Caco-2 (cell line): Measurements from ENCODE around the gene DUSP1. TPM values are rescaled to one million over a fixed set of nuclear protein-coding genes. Genes with fewer than 3 reads are reported as not detected.

Source experiments
- BruUV-seq: library from RNA; stranded (reverse); fragments of 400-500 nt; replicated peaks from 2 replicates; lab custom pipeline; 2021; lab: Mats Ljungman, UMichigan
- CTCF ChIA-PET: fragments of 300-600 bp; sonication (Branson Sonifier 250); formaldehyde crosslinking; loops from one replicate; lab custom pipeline; 2022; ENCODE audit warnings: antibody characterized with exemption; lab: Charles Lee
- POLR2A ChIA-PET: fragments of 300-600 bp; sonication (Branson Sonifier 250); formaldehyde crosslinking; loops from one replicate; lab custom pipeline; 2022; ENCODE audit warnings: antibody characterized with exemption; lab: Charles Lee
- DNase-seq, 2 experiments: peaks; one replicate each; pipeline versions ENCODE4 v3.0.0 to v3.0.0-alpha.2; 2020 to 2022
- H3K27me3 ChIP-seq: replicated peaks from 2 replicates; pipeline ENCODE4 v1.6.0; 2011; ENCODE audit warnings: low read length; ENCODE audit not compliant: control insufficient read depth, insufficient read depth
- H3K36me3 ChIP-seq: 2 replicates; pipeline ENCODE4 v1.5.1; 2011; ENCODE audit warnings: low read length; ENCODE audit not compliant: control insufficient read depth, insufficient read depth
- H3K4me1 ChIP-seq: fragments of 250-450 bp; sonication (Bioruptor Pico); 2 replicates; pipeline ENCODE4 v1.5.1; 2020; ENCODE audit warnings: mild to moderate bottlenecking
- H3K4me3 ChIP-seq: 2 replicates; pipeline ENCODE4 v1.5.1; 2011; ENCODE audit warnings: low read depth, mild to moderate bottlenecking, control low read depth, low read length
- H3K9me3 ChIP-seq: fragments of 250-450 bp; sonication (Bioruptor Pico); 2 replicates; pipeline ENCODE4 v1.5.1; 2020; ENCODE audit warnings: mild to moderate bottlenecking, moderate library complexity
- H3K27ac Mint-ChIP-seq: one replicate; pipeline ENCODE4 v1.8.0; 2022; ENCODE audit warnings: mixed read lengths; ENCODE audit not compliant: unreplicated experiment
- H3K27me3 Mint-ChIP-seq: one replicate; pipeline ENCODE4 v1.8.0; 2022; ENCODE audit warnings: mixed read lengths; ENCODE audit not compliant: insufficient read depth, unreplicated experiment
- H3K36me3 Mint-ChIP-seq: one replicate; pipeline ENCODE4 v1.8.0; 2022; ENCODE audit warnings: mild to moderate bottlenecking, mixed read lengths; ENCODE audit not compliant: insufficient read depth, unreplicated experiment
- H3K4me1 Mint-ChIP-seq: one replicate; pipeline ENCODE4 v1.8.0; 2022; ENCODE audit warnings: low read depth, mixed read lengths; ENCODE audit not compliant: unreplicated experiment
- H3K4me3 Mint-ChIP-seq: one replicate; pipeline ENCODE4 v1.8.0; 2022; ENCODE audit warnings: mild to moderate bottlenecking, moderate library complexity, mixed read lengths; ENCODE audit not compliant: unreplicated experiment
- H3K9me3 Mint-ChIP-seq: one replicate; pipeline ENCODE4 v1.8.0; 2022; ENCODE audit warnings: mixed read lengths; ENCODE audit not compliant: unreplicated experiment
- intact Hi-C: fragments of 100-400 bp; cut with micrococcal nuclease; formaldehyde crosslinking; loops from one replicate; pipeline ENCODE4 v1.10.0; 2022; ENCODE audit not compliant: unreplicated experiment
- total RNA-seq: library from RNA; stranded (reverse); gene quantifications from 2 replicates; pipeline ENCODE4 v1.2.3, GENCODE V29; 2022
- TF ChIP-seq, protein P1 (sequence below), 2 experiments: fragments of 200-600 bp in 1 of 2; IDR thresholded peaks; 1 replicate in 1 of 2; 2 replicates in 1 of 2; pipeline versions ENCODE4 v1.5.1 to v1.8.0; 2011 to 2022; ENCODE audit warnings: antibody characterized with exemption in 1 of 2, control low read depth in 1 of 2, inconsistent platforms in 1 of 2, low read depth in 1 of 2, low read length in 1 of 2, mild to moderate bottlenecking in 1 of 2, moderate library complexity in 1 of 2; ENCODE audit not compliant: insufficient read depth in 1 of 2, severe bottlenecking in 1 of 2, unreplicated experiment in 1 of 2

DUSP1 gene
- total RNA-seq, 1 experiment from 2014 or later: 28.3 TPM

DNA sequence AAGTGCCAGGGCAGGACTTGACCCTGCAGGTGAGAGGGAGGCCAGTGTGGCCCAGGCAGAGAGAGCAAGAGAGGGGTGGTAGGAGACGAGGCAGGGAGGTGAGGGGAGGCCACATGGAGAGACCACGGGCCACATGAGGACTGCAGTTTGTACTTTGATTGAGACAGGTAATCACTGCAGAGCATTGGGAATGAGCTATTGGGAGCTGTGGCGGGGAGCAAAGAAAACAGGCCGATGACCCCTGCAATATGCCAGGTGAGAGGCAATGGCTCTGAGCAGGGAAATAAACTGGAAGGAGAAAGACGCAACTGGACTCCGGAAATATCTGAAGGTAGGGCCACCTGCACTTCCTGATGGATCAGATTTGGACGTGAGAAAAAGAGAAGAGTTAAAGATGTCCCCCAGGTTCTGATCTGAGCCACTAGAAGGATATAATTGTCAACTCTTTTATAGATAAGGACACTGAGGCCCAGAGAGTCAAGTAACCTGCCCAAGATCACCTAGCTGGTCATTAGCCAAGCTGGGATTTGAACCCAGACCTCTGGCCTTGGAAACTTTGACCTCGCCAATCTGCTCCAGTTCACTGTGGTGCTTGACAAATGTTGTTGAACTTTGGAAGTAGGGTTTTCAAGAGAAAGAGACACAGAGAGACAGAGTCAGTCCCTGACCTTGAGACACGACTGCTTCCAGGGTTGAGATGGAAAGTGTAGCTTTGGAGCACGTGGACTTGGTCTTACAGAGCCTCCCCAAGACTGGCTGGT, 42.3 kb downstream of the DUSP1 start:
- BruUV-seq: no TSS peak
- no peaks in the 10 kb centered on the region for H3K36me3 Mint-ChIP-seq
- Histone ChIP-seq H3K4me3 (no peak overlapping the region), H3K9me3 (no peaks in the 10 kb centered on the region), H3K27me3 (no peaks in the 10 kb centered on the region), H3K36me3 (no peaks in the 10 kb centered on the region), H3K4me1 (peaks cover 19% of the 10 kb centered on the region)
- intact Hi-C loops: no loop called here
- H3K9me3 Mint-ChIP-seq: no peaks in the 10 kb centered on the region
- H3K4me1 Mint-ChIP-seq: peaks cover 14% of the 10 kb centered on the region
- DNase-seq: no peak
- H3K27ac Mint-ChIP-seq: no peak overlapping the region
- no peaks in the 10 kb centered on the region for H3K27me3 Mint-ChIP-seq
- ChIA-PET CTCF (no interaction called here), POLR2A (no interaction called here)
- no peak overlapping the region for H3K4me3 Mint-ChIP-seq
- TF ChIP-seq, protein P1, sequence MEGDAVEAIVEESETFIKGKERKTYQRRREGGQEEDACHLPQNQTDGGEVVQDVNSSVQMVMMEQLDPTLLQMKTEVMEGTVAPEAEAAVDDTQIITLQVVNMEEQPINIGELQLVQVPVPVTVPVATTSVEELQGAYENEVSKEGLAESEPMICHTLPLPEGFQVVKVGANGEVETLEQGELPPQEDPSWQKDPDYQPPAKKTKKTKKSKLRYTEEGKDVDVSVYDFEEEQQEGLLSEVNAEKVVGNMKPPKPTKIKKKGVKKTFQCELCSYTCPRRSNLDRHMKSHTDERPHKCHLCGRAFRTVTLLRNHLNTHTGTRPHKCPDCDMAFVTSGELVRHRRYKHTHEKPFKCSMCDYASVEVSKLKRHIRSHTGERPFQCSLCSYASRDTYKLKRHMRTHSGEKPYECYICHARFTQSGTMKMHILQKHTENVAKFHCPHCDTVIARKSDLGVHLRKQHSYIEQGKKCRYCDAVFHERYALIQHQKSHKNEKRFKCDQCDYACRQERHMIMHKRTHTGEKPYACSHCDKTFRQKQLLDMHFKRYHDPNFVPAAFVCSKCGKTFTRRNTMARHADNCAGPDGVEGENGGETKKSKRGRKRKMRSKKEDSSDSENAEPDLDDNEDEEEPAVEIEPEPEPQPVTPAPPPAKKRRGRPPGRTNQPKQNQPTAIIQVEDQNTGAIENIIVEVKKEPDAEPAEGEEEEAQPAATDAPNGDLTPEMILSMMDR (IDR thresholded peaks at IDR 0.05; ENCODE audit: insufficient read depth in 1 of 2, low read depth in 1 of 2, low read length in 1 of 2, severe bottlenecking in 1 of 2, unreplicated experiment in 1 of 2): no peak

DNA sequence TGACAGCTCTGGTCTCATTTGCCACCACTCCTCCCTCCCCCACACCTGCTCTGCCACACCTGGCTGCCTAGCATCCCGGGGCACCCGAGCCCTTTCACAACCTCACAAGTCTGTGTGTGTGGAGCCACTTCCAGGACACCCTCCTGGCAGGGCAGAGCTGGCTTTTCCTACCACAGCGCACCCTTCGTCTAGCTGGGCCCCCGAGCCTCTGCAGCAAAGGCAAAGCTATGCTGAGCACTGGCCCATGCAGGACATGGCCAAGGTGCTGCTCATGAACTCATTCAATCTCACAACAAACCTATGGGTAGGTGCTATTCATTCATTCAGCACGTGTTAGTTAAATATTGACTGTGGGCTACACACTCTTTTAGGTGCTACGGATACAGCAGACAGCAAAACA, 43.4 kb downstream of the DUSP1 start:
- H3K4me1 Mint-ChIP-seq: peaks cover 14% of the 10 kb centered on the region
- TF ChIP-seq, protein P1 (IDR thresholded peaks at IDR 0.05; ENCODE audit: insufficient read depth in 1 of 2, low read depth in 1 of 2, low read length in 1 of 2, severe bottlenecking in 1 of 2, unreplicated experiment in 1 of 2): no peak
- H3K4me3 Mint-ChIP-seq: no peak overlapping the region
- no peaks in the 10 kb centered on the region for H3K27me3 Mint-ChIP-seq
- Histone ChIP-seq H3K4me1 (peaks cover 15% of the 10 kb centered on the region), H3K4me3 (no peak overlapping the region), H3K9me3 (no peaks in the 10 kb centered on the region), H3K27me3 (no peaks in the 10 kb centered on the region), H3K36me3 (no peaks in the 10 kb centered on the region)
- H3K27ac Mint-ChIP-seq: no peak overlapping the region
- no peaks in the 10 kb centered on the region for H3K9me3 Mint-ChIP-seq
- intact Hi-C loops: no loop called here
- no peak for DNase-seq
- no peaks in the 10 kb centered on the region for H3K36me3 Mint-ChIP-seq
- ChIA-PET CTCF (interaction anchor here (1.1 kb wide), 1 partner anchor 11 kb away, joined by 3 read pairs; no protein-coding TSS in a partner anchor), POLR2A (no interaction called here)
- BruUV-seq: no TSS peak

DNA sequence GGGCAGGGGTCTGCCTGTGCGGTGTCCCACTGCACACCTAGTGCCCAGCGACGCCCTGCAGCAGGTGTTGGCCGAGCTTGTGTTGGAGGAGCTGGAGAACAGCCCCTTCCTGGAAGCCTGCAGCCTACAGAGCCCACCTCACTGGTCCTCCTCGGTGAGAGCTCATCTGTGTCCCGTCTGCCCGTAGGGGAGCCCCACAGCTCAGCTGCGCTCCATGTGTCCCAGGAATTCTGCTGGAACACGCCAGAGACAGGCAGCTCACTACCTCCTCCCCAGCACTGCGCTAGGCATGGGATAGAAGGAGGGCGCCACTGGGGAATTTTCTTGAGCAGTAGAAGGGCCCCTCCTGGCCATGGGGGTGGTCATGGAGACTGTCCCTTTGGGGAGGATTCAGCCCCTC, 44.0 kb downstream of the DUSP1 start:
- H3K27me3 ChIP-seq: no peaks in the 10 kb centered on the region
- no TSS peak for BruUV-seq
- H3K4me3 Mint-ChIP-seq: no peak overlapping the region
- intact Hi-C loops: no loop called here
- ChIA-PET POLR2A (no interaction called here), CTCF (interaction anchor here (0.8 to 1.1 kb wide), 2 partner anchors 10 to 12 kb away, joined by 3 read pairs; no protein-coding TSS in a partner anchor)
- H3K4me3 ChIP-seq: no peak overlapping the region
- H3K4me1 ChIP-seq: peaks cover 15% of the 10 kb centered on the region
- TF ChIP-seq, protein P1 (IDR thresholded peaks at IDR 0.05; ENCODE audit: insufficient read depth in 1 of 2, low read depth in 1 of 2, low read length in 1 of 2, severe bottlenecking in 1 of 2, unreplicated experiment in 1 of 2): no peak
- no peaks in the 10 kb centered on the region for H3K36me3 ChIP-seq
- H3K27me3 Mint-ChIP-seq: no peaks in the 10 kb centered on the region
- no peaks in the 10 kb centered on the region for H3K9me3 ChIP-seq
- no peak for DNase-seq
- no peaks in the 10 kb centered on the region for H3K36me3 Mint-ChIP-seq
- H3K27ac Mint-ChIP-seq: no peak overlapping the region
- no peaks in the 10 kb centered on the region for H3K9me3 Mint-ChIP-seq
- H3K4me1 Mint-ChIP-seq: peaks cover 14% of the 10 kb centered on the region
